Measurements from ENCODE around the gene TMEM218. TPM values are rescaled to one million over a fixed set of nuclear protein-coding genes. Genes with fewer than 3 reads are reported as not detected.

The TMEM218 gene
- total and polyA plus RNA-seq, 8 donors: 0.87 to 21.1 (median 14.9) TPM

DNA sequence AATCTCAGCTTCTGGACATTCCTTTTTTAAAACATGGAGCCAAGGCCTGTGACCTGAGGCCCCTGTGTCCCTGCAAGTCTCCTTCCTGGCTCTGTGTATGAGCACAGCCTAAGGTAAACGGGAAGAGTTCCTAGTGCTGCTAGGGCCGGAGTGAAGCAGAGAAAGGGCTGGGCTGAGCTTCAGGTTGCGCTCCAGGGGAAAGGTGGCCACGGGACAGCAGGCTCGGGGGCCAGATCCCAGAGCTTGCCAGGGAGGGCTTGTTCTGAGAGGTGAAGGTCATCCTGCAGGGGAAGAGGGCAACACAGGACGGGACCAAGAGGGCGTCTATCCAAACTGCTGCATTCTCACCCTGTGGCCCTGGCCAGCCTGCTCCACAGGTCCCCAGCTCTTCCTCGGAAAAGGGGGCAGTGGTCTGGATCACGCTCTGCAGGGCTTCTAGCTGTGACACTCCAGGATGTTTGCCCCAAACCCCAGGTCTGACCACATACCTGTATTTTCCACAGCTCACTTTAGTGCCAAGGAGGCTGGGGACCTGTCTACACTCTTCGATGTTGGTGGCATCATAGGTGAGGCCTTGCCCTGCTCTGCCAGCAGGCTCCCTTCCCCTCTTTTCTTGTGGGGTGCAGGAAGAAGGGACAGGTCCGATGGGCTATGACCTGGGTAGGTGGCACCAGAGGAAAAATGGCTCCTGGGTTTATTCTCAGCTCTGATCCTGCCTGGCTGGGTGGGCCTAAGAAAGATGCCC is 27.9 kb downstream of the TMEM218 start:
- no peak for DNase-seq
- H3K4me1 ChIP-seq: no peaks in the 10 kb centered on the region
- H3K36me3 ChIP-seq: no peaks in the 10 kb centered on the region
- intact Hi-C loops (cut with DNase I; ENCODE audit: low total_unique reads): no loop called here
- 59 to 70% (median 60%) methylated on average over 11 of the region's 11 CpGs for WGBS, 5 donors
- TF ChIP-seq EP300 (IDR thresholded peaks at IDR 0.05) (no peak), POLR2A (IDR thresholded peaks at IDR 0.05) (no peak), POLR2AphosphoS5 (IDR thresholded peaks at IDR 0.05) (no peak)
- TF ChIP-seq, protein P1, sequence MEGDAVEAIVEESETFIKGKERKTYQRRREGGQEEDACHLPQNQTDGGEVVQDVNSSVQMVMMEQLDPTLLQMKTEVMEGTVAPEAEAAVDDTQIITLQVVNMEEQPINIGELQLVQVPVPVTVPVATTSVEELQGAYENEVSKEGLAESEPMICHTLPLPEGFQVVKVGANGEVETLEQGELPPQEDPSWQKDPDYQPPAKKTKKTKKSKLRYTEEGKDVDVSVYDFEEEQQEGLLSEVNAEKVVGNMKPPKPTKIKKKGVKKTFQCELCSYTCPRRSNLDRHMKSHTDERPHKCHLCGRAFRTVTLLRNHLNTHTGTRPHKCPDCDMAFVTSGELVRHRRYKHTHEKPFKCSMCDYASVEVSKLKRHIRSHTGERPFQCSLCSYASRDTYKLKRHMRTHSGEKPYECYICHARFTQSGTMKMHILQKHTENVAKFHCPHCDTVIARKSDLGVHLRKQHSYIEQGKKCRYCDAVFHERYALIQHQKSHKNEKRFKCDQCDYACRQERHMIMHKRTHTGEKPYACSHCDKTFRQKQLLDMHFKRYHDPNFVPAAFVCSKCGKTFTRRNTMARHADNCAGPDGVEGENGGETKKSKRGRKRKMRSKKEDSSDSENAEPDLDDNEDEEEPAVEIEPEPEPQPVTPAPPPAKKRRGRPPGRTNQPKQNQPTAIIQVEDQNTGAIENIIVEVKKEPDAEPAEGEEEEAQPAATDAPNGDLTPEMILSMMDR (IDR thresholded peaks at IDR 0.05): no peak
- H3K27me3 ChIP-seq: peaks cover 0 to 27% (median 0%) of the 10 kb centered on the region in 3 donors
- no peak overlapping the region for H3K27ac ChIP-seq
- H3K4me3 ChIP-seq: no peak overlapping the region
- H3K9me3 ChIP-seq: no peaks in the 10 kb centered on the region

DNA sequence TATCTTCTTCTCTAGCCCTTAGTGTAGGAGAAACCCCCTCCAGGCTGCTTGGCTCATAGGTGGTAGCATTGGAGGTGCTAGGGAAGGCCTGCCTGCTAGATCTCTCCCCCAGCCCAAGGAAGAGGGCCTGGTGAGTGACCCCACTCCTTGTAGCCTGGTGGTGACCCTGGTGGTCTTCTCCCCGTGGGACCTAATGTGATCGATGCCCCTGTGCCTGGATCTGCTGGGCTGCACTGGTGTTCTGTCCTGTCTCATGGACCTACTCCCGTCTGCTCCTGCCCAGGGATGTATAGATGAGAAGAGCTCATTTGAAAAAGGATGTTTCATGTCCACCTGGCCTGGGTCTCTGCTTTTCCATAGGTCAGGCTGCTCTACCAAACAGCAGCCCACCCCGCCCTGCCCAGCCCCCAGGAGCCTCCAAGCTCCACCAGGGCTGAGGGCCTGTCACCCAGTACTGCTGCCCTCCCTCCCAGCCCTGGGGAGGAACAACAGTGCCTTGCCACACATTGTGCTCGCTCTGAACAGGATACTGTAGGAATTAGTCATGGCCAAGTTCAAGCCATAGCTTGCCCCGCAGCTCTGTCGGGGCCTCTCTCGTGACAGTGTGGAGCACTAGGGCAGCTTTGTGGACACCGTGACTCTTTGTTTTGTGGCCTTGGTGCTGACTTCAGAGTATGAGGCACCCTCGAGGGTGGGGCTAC is 28.7 kb downstream of the TMEM218 start:
- Histone ChIP-seq H3K4me1 (no peaks in the 10 kb centered on the region), H3K36me3 (no peaks in the 10 kb centered on the region), H3K27me3 (peaks cover 0 to 27% (median 0%) of the 10 kb centered on the region in 3 donors), H3K4me3 (no peak overlapping the region), H3K27ac (no peak overlapping the region), H3K9me3 (no peaks in the 10 kb centered on the region)
- WGBS, 5 donors: 61 to 76% (median 63%) methylated on average over 7 to 10 of the region's 10 CpGs
- TF ChIP-seq POLR2A (IDR thresholded peaks at IDR 0.05) (no peak), POLR2AphosphoS5 (IDR thresholded peaks at IDR 0.05) (no peak), EP300 (IDR thresholded peaks at IDR 0.05) (no peak)
- TF ChIP-seq, protein P1 (IDR thresholded peaks at IDR 0.05): no peak
- DNase-seq: peak in 1 of 2 donors; percentile 77
- intact Hi-C loops (cut with DNase I; ENCODE audit: low total_unique reads): no loop called here

DNA sequence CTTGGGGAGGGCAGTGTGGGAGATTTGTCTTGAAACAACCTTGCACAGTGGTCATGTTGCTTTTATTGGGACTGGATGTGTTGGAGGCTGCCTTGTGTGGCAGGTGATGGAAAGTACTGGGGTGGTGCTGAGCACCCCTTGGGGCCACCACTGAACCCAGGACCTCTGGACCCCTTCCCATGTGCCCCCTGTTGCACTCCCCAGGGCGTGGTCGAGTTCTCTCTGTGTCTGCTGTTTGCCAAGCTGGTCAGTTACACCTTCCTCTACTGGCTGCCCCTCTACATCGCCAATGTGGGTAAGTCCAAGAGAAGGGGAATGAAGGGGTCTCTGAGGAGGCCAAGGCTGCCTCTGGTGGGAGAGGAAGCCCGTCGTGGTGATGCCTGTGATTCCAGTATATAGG is 29.4 kb downstream of the TMEM218 start:
- no peak overlapping the region for H3K27ac ChIP-seq
- H3K4me3 ChIP-seq: no peak overlapping the region
- no peaks in the 10 kb centered on the region for H3K4me1 ChIP-seq
- H3K9me3 ChIP-seq: no peaks in the 10 kb centered on the region
- peaks cover 0 to 27% (median 0%) of the 10 kb centered on the region in 3 donors for H3K27me3 ChIP-seq
- intact Hi-C loops (cut with DNase I; ENCODE audit: low total_unique reads): no loop called here
- H3K36me3 ChIP-seq: no peaks in the 10 kb centered on the region
- TF ChIP-seq POLR2A (IDR thresholded peaks at IDR 0.05) (no peak), POLR2AphosphoS5 (IDR thresholded peaks at IDR 0.05) (no peak), EP300 (IDR thresholded peaks at IDR 0.05) (no peak)
- TF ChIP-seq, protein P1 (IDR thresholded peaks at IDR 0.05): no peak
- no peak for DNase-seq
- WGBS, 5 donors: 75 to 83% (median 82%) methylated on average over 5 of the region's 5 CpGs

DNA sequence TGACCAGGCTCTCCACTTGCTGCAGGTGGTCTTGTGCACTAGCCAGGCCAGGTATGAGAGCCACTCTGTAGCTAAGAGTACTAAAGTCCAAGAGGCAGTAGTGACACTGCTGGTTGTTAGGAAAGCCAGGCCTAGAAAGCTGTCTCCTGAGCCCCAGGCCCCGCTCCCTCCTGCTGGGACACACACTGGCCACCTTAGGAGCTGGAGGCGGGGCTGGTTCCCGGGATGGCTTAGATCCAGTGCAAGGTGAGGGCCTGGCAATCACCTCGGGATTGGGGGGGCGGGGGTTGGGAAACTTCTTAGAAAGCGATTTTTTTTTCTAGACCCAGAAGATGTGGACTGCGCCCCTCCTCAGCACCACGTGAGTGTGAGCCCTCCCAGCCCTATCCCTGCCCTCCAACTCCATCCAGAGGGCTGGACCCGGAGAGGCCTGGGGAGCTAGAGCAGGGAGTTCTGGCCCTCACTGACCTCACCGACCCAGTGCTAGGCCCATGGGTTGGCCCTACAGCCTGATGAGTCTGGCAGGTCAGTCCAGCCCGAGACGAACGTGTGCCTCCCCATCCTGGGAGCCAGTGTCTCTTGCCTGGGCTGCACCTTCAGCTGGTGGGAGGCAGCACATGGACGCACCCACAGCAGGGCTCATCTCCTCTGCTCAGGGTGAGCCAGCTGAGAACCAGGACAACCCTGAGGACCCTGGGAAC is 30.2 kb downstream of the TMEM218 start:
- Histone ChIP-seq H3K27ac (no peak overlapping the region), H3K4me1 (no peaks in the 10 kb centered on the region), H3K4me3 (no peak overlapping the region), H3K9me3 (no peaks in the 10 kb centered on the region), H3K36me3 (no peaks in the 10 kb centered on the region), H3K27me3 (peaks cover 0 to 27% (median 0%) of the 10 kb centered on the region in 3 donors)
- TF ChIP-seq EP300 (IDR thresholded peaks at IDR 0.05) (no peak), POLR2A (IDR thresholded peaks at IDR 0.05) (no peak), POLR2AphosphoS5 (IDR thresholded peaks at IDR 0.05) (no peak)
- TF ChIP-seq, protein P1 (IDR thresholded peaks at IDR 0.05): no peak
- no peak for DNase-seq
- intact Hi-C loops (cut with DNase I; ENCODE audit: low total_unique reads): no loop called here
- 31 to 75% (median 69%) methylated on average over 6 to 14 of the region's 14 CpGs for WGBS, 5 donors

All from stomach (tissue), 9 donors.